ENCODE data around the gene ZNF746. TPM values are rescaled to one million over a fixed set of nuclear protein-coding genes. Genes with fewer than 3 reads are reported as not detected.

The ZNF746 gene
- total and polyA plus RNA-seq, 9 of the 15 experiments (the other 6 are each of a cell fraction or from before 2014, with no cell fraction given), result 1.7 to 31.6 (median 13.3) TPM

- TF ChIP-seq ATF4 (CRISPR knock-in tag; IDR thresholded peaks at IDR 0.05), result no peak
- no peak for TF ChIP-seq ZNF274 (IDR thresholded peaks at IDR 0.05; ENCODE audit: borderline replicate concordance, low read depth, low read length)
- no peak for TF ChIP-seq KDM4B (IDR thresholded peaks at IDR 0.05; ENCODE audit: borderline replicate concordance in 2 of 2, low read depth in 1 of 2)
- TF ChIP-seq CBFA2T3 (IDR thresholded peaks at IDR 0.05), result no peak
- TF ChIP-seq SMC3 (conservative IDR thresholded peaks at IDR 0.05; ENCODE audit: insufficient read depth, low read depth, low read length), result peak; percentile 72
- no peak for TF ChIP-seq ZNF184 (CRISPR knock-in tag; IDR thresholded peaks at IDR 0.05)
- TF ChIP-seq NCOR1 (IDR thresholded peaks at IDR 0.05), result no peak
- TF ChIP-seq MIER1 (IDR thresholded peaks at IDR 0.05; ENCODE audit: low read depth), result no peak
- no peak for TF ChIP-seq NR2C1 (IDR thresholded peaks at IDR 0.05)
- 0 out of 2 replicates have a peak, but pooled peaks have one; percentile 20 for TF ChIP-seq NR2C1 (tag; IDR thresholded peaks at IDR 0.05)
- TF ChIP-seq ZNF79 (CRISPR knock-in tag; IDR thresholded peaks at IDR 0.05; ENCODE audit: low read depth), result no peak
- peak; percentile 47 for TF ChIP-seq BHLHE40 (IDR thresholded peaks at IDR 0.05; ENCODE audit: low read length)
- TF ChIP-seq TAF1 (IDR thresholded peaks at IDR 0.05; ENCODE audit: control insufficient read depth, extremely low read depth, insufficient read depth, low read length, severe bottlenecking), result peak; percentile 80
- TF ChIP-seq RBM39 (optimal IDR thresholded peaks at IDR 0.05; ENCODE audit: low read depth, low read length), result no peak
- 0 out of 4 replicates have a peak, but pooled peaks of 1 of the 2 experiments have one; percentile 23 for TF ChIP-seq SRF (CRISPR knock-in tag; IDR thresholded peaks at IDR 0.05)
- TF ChIP-seq MTA2 (IDR thresholded peaks at IDR 0.05; ENCODE audit: low read depth), result no peak
- TF ChIP-seq ATF3 (IDR thresholded peaks at IDR 0.05), result no peak
- no peak for TF ChIP-seq ATF3 (CRISPR knock-in tag; conservative IDR thresholded peaks at IDR 0.05)
- TF ChIP-seq XRCC3 (IDR thresholded peaks at IDR 0.05), result no peak
- TF ChIP-seq HDAC1 (IDR thresholded peaks at IDR 0.05), result no peak
Observed at GRCh38 chr7:149497467-149498261, at the start of gene ZNF746 (continued).

Measured in K562 (cell line).